ENCODE data around the gene DNAH14. TPM values are rescaled to one million over a fixed set of nuclear protein-coding genes. Genes with fewer than 3 reads are reported as not detected.

The DNAH14 gene
- total and polyA plus RNA-seq, 12 donors: 7.6 to 25.3 (median 16.5) TPM

GRCh38 chr1:225362805-225363204 lies 433.3 kb downstream of the DNAH14 start:
- H3K36me3 ChIP-seq (replicated peaks in 1 of 2): no peaks in the 10 kb centered on the region
- no peaks in the 10 kb centered on the region for H3K9me3 ChIP-seq (replicated peaks in 1 of 3)
- no peak overlapping the region for H3K4me3 ChIP-seq
- DNase-seq: no peak
- no peaks in the 10 kb centered on the region for H3K27me3 ChIP-seq
- H3K4me1 ChIP-seq (replicated peaks in 1 of 2): no peaks in the 10 kb centered on the region
- intact Hi-C loops (cut with DNase I): no loop called here
- no peak overlapping the region for H3K27ac ChIP-seq
- no peak for TF ChIP-seq POLR2A (IDR thresholded peaks at IDR 0.05)
- no peak for TF ChIP-seq CTCF (IDR thresholded peaks at IDR 0.05)

GRCh38 chr1:225364439-225364838 lies 435.0 kb downstream of the DNAH14 start:
- Histone ChIP-seq H3K4me3 (no peak overlapping the region), H3K27me3 (no peaks in the 10 kb centered on the region), H3K9me3 (replicated peaks in 1 of 3) (no peaks in the 10 kb centered on the region), H3K27ac (no peak overlapping the region), H3K4me1 (replicated peaks in 1 of 2) (no peaks in the 10 kb centered on the region), H3K36me3 (replicated peaks in 1 of 2) (no peaks in the 10 kb centered on the region)
- 91 to 95% (median 93%) methylated on average over 6 of the region's 6 CpGs for WGBS, 4 donors
- DNase-seq: no peak
- intact Hi-C loops (cut with DNase I): no loop called here
- TF ChIP-seq POLR2A (IDR thresholded peaks at IDR 0.05) (no peak), CTCF (IDR thresholded peaks at IDR 0.05) (no peak)

- TF ChIP-seq CTCF (IDR thresholded peaks at IDR 0.05) (no peak), POLR2A (IDR thresholded peaks at IDR 0.05) (no peak)
- intact Hi-C loops (cut with DNase I): no loop called here
Measured at GRCh38 chr1:225366018-225366417, 436.5 kb downstream of the DNAH14 start.

GRCh38 chr1:225366552-225366951 lies 437.1 kb downstream of the DNAH14 start:
- H3K4me1 ChIP-seq (replicated peaks in 1 of 2): no peaks in the 10 kb centered on the region
- H3K27me3 ChIP-seq: no peaks in the 10 kb centered on the region
- 29 to 57% (median 49%) methylated on average over 1 of the region's 1 CpG for WGBS, 4 donors
- intact Hi-C loops (cut with DNase I): no loop called here
- no peak for TF ChIP-seq POLR2A (IDR thresholded peaks at IDR 0.05)
- TF ChIP-seq CTCF (IDR thresholded peaks at IDR 0.05): no peak
- no peak overlapping the region for H3K4me3 ChIP-seq
- no peak overlapping the region for H3K27ac ChIP-seq
- H3K36me3 ChIP-seq (replicated peaks in 1 of 2): no peaks in the 10 kb centered on the region
- no peak for DNase-seq
- no peaks in the 10 kb centered on the region for H3K9me3 ChIP-seq (replicated peaks in 1 of 3)

More at GRCh38 chr1:225366018-225366417, 436.5 kb downstream of the DNAH14 start:
- no peak overlapping the region for H3K27ac ChIP-seq
- no peak for DNase-seq
- H3K27me3 ChIP-seq: no peaks in the 10 kb centered on the region
- no peaks in the 10 kb centered on the region for H3K9me3 ChIP-seq (replicated peaks in 1 of 3)
- H3K36me3 ChIP-seq (replicated peaks in 1 of 2): no peaks in the 10 kb centered on the region
- no peak overlapping the region for H3K4me3 ChIP-seq
- H3K4me1 ChIP-seq (replicated peaks in 1 of 2): no peaks in the 10 kb centered on the region

All from adrenal gland (tissue), 12 donors.